Activated CD4-positive, alpha-beta memory T cell treated with anti-CD3 and anti-CD28 coated beads for 36 hours (primary cell): Measurements from ENCODE around the gene PANK2. TPM values are rescaled to one million over a fixed set of nuclear protein-coding genes. Genes with fewer than 3 reads are reported as not detected.
"Not testable (repeated sequence)": the region's sequence is repeated elsewhere in the genome, so short reads cannot be mapped to it uniquely, and the experiment has no call there.

Source experiments
- CTCF ChIA-PET: fragments of 350-600 bp; sonication (Branson Sonifier 250); formaldehyde crosslinking; loops from one replicate; lab custom pipeline; 2021; ENCODE audit warnings: antibody characterized with exemption, inconsistent platforms; lab: Charles Lee
- POLR2A ChIA-PET: fragments of 350-600 bp; sonication (Branson Sonifier 250); formaldehyde crosslinking; loops from one replicate; lab custom pipeline; 2021; ENCODE audit warnings: antibody characterized with exemption; lab: Charles Lee
- DNase-seq: peaks from one replicate; pipeline ENCODE4 v3.0.0-alpha.2; 2020
- H3K27ac Mint-ChIP-seq: one replicate; pipeline ENCODE4 v1.8.0; 2021; ENCODE audit warnings: mixed read lengths
- H3K27me3 Mint-ChIP-seq: one replicate; pipeline ENCODE4 v1.8.0; 2021; ENCODE audit warnings: mixed read lengths
- H3K36me3 Mint-ChIP-seq: one replicate; pipeline ENCODE4 v1.8.0; 2021; ENCODE audit warnings: mixed read lengths
- H3K4me1 Mint-ChIP-seq: one replicate; pipeline ENCODE4 v1.8.0; 2021; ENCODE audit warnings: low read depth, mixed read lengths
- H3K4me3 Mint-ChIP-seq: one replicate; pipeline ENCODE4 v1.8.0; 2021; ENCODE audit warnings: mild to moderate bottlenecking, mixed read lengths
- H3K9me3 Mint-ChIP-seq: one replicate; pipeline ENCODE4 v1.8.0; 2021; ENCODE audit warnings: mixed read lengths
- intact Hi-C: fragments of 100-400 bp; cut with micrococcal nuclease; formaldehyde crosslinking; loops from one replicate; pipeline ENCODE4 v1.15.1; 2023
- total RNA-seq, 2 experiments: library from RNA; stranded (reverse); gene quantifications; one replicate each; pipeline ENCODE4 v1.2.3, GENCODE V29; 2021

The PANK2 gene
- total RNA-seq, 2 experiments from 2014 or later, result 49.3 to 52.5 TPM

- peak overlapping the region; percentile 97 for H3K27ac Mint-ChIP-seq
- ChIA-PET CTCF (interaction anchor here (1.1 to 2.7 kb wide), 3 partner anchors 35 to 195 kb away, joined by 3 to 10 read pairs (median 4); no protein-coding TSS in a partner anchor), POLR2A (interaction anchor here (0.7 to 1.2 kb wide), 3 partner anchors 11 to 103 kb away, joined by 3 read pairs; partner anchors contain the start of gene CENPB)
- DNase-seq, result no peak
- intact Hi-C loops, result loop anchor here (1.0 kb wide), 1 partner anchor 10 kb away; no protein-coding TSS in a partner anchor
- peak overlapping the region; percentile 92 for H3K4me3 Mint-ChIP-seq
- H3K36me3 Mint-ChIP-seq, result peaks cover 42% of the 10 kb centered on the region
- no peaks in the 10 kb centered on the region for H3K27me3 Mint-ChIP-seq
- peaks cover 47% of the 10 kb centered on the region for H3K4me1 Mint-ChIP-seq
- H3K9me3 Mint-ChIP-seq, result no peaks in the 10 kb centered on the region
These were observed 1.2 kb downstream of the PANK2 start for GRCh38 chr20:3890398-3890751.

GRCh38 chr20:3890999-3891929 is 2.1 kb downstream of the PANK2 start:
- no peaks in the 10 kb centered on the region for H3K27me3 Mint-ChIP-seq
- peak overlapping the region; percentile 97 for H3K27ac Mint-ChIP-seq
- peaks cover 49% of the 10 kb centered on the region for H3K4me1 Mint-ChIP-seq
- H3K9me3 Mint-ChIP-seq, result no peaks in the 10 kb centered on the region
- intact Hi-C loops, result loop anchor here (1.0 kb wide), 1 partner anchor 9 kb away; no protein-coding TSS in a partner anchor
- ChIA-PET CTCF (interaction anchor here (1.1 to 2.7 kb wide), 4 partner anchors 10 to 194 kb away, joined by 3 to 10 read pairs (median 6); no protein-coding TSS in a partner anchor), POLR2A (interaction anchor here (1.2 kb wide), 1 partner anchor 10 kb away, joined by 3 read pairs; no protein-coding TSS in a partner anchor)
- no peak for DNase-seq
- H3K36me3 Mint-ChIP-seq, result peaks cover 46% of the 10 kb centered on the region
- H3K4me3 Mint-ChIP-seq, result peak overlapping the region; percentile 92

DNA sequence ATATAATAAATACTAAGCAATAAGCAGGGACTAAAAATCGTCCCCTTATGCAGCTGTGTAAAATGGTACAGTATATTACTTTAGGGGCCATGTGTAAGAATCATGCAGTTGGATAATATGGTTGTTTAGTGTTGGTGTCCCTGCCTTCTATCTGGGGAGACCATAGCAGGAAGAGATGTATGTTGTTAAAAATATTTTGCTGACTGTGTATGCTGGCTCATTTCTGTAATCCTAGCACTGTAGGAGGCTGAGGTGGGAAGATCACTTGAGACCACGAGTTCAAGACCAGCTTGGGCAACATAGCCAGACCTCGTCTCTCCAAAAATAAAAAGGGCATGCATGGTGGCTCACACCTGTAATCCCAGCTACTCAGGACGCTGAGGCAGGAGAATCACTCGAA is 5.6 kb downstream of the PANK2 start:
- POLR2A ChIA-PET, result interaction anchor here (0.6 kb wide), 1 partner anchor 12 kb away, joined by 3 read pairs; no protein-coding TSS in a partner anchor
- CTCF ChIA-PET, result interaction anchor here (1.0 to 1.1 kb wide), 3 partner anchors 40 to 190 kb away, joined by 3 read pairs; partner anchors contain the start of gene AP5S1
- intact Hi-C loops, result no loop called here
- Mint-ChIP-seq H3K4me3 (peak overlapping the region; percentile 9), H3K36me3 (peaks cover 43% of the 10 kb centered on the region), H3K27me3 (no peaks in the 10 kb centered on the region), H3K9me3 (no peaks in the 10 kb centered on the region), H3K4me1 (peaks cover 70% of the 10 kb centered on the region), H3K27ac (peak overlapping the region; percentile 49)
- peak; percentile 9 for DNase-seq

DNA sequence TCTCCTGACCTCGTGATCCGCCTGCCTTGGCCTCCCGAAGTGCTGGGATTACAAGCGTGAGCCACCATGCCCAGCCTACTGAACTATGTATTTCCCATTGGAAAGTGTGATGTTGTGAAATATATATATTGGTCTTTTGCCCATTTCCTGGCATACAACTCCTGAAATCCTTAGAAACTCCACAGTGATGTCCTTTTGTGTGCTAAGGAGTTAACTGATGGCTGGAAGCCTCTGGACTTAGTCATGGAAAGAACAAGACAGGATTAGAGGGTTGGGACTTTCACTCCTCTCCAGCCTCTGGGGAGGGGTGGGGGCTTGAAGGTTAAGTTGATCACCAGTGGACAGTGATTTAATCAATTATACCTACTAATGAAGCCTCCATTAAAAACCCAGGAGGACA is 7.1 kb downstream of the PANK2 start:
- intact Hi-C loops, result no loop called here
- Mint-ChIP-seq H3K36me3 (peaks cover 30% of the 10 kb centered on the region), H3K9me3 (no peaks in the 10 kb centered on the region), H3K4me3 (no peak overlapping the region), H3K4me1 (peaks cover 76% of the 10 kb centered on the region), H3K27ac (no peak overlapping the region), H3K27me3 (no peaks in the 10 kb centered on the region)
- ChIA-PET CTCF (no interaction called here), POLR2A (no interaction called here)
- DNase-seq, result no peak

DNA sequence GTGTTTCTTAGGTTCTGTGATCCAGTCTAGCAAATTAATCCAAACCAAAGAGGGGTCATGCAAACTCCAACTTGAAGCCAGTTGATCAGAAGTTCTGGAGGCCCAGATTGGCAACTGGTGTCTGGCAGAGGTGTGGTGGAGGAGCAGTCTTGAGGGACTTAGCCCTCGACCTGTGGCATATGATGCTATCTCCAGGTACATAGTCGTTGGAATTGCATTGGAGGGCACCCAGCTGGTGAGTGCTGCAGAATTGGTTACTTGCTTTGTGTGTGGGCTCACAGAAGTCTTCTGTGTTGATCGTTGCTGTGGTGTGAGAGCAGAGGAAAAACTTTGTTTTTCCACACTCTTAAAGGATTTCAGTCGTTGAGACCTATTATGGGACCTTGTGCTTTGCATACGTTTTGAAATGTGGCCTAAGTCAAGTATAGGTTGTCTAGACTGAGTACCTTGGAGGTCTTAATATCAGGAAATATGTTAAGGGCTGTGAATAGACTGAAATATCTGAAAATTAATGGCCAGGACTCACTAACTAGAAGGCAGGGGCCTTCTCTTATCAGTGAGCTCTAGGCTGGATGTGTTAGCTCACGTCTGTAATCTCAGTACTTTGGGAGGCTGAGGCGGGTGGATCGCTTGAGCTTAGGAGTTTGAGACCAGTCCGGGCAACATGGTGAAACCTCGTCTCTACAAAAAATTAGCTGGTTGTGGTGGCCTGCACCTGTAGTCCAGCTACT is 7.8 kb downstream of the PANK2 start:
- H3K4me3 Mint-ChIP-seq, result no peak overlapping the region
- intact Hi-C loops, result no loop called here
- peak overlapping the region; percentile 50 for H3K27ac Mint-ChIP-seq
- ChIA-PET CTCF (interaction anchor here (0.6 to 1.0 kb wide), 2 partner anchors 10 to 175 kb away, joined by 4 to 8 read pairs; no protein-coding TSS in a partner anchor), POLR2A (no interaction called here)
- H3K9me3 Mint-ChIP-seq, result no peaks in the 10 kb centered on the region
- peaks cover 23% of the 10 kb centered on the region for H3K36me3 Mint-ChIP-seq
- DNase-seq, result peak; percentile 10
- H3K27me3 Mint-ChIP-seq, result no peaks in the 10 kb centered on the region
- H3K4me1 Mint-ChIP-seq, result peaks cover 76% of the 10 kb centered on the region

DNA sequence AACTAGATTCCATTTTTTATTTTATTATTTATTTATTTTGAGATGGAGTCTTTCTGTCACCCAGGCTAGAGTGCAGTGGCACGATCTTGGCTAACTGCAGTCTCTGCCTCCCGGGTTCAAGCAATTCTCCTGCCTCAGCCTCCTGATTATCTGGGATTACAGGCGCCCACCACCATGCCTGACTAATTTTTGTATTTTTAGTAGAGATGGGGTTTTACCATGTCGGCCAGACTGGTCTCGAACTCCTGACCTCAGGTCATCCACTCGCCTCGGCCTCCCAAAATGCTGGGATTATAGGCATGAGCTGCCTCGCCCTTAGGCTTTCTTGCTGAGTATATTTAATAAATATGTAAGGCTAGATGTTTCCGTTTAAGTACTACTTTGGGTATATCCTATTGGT is 9.0 kb downstream of the PANK2 start:
- intact Hi-C loops, H3K27ac Mint-ChIP-seq, H3K4me3 Mint-ChIP-seq, H3K27me3 Mint-ChIP-seq, H3K9me3 Mint-ChIP-seq: not testable (repeated sequence)
- ChIA-PET CTCF (interaction anchor here (0.7 to 1.0 kb wide), 2 partner anchors 10 to 194 kb away, joined by 4 read pairs; no protein-coding TSS in a partner anchor), POLR2A (interaction anchor here (0.6 kb wide), 1 partner anchor 316 kb away, joined by 4 read pairs; no protein-coding TSS in a partner anchor)
- peaks cover 16% of the 10 kb centered on the region for H3K36me3 Mint-ChIP-seq
- peaks cover 73% of the 10 kb centered on the region for H3K4me1 Mint-ChIP-seq
- DNase-seq, result peak; percentile 6

GRCh38 chr20:3898639-3899038 is 9.5 kb downstream of the PANK2 start:
- Mint-ChIP-seq H3K9me3 (no peaks in the 10 kb centered on the region), H3K4me1 (peaks cover 69% of the 10 kb centered on the region), H3K27me3 (no peaks in the 10 kb centered on the region), H3K4me3 (no peak overlapping the region), H3K27ac (no peak overlapping the region), H3K36me3 (peaks cover 12% of the 10 kb centered on the region)
- DNase-seq, result no peak
- ChIA-PET POLR2A (interaction anchor here (0.6 kb wide), 1 partner anchor 315 kb away, joined by 4 read pairs; no protein-coding TSS in a partner anchor), CTCF (interaction anchor here (0.7 to 1.0 kb wide), 2 partner anchors 11 to 194 kb away, joined by 4 read pairs; no protein-coding TSS in a partner anchor)
- intact Hi-C loops, result no loop called here

GRCh38 chr20:3900187-3900604 is 11.0 kb downstream of the PANK2 start:
- intact Hi-C loops, result loop anchor here (1.0 kb wide), 1 partner anchor 10 kb away; no protein-coding TSS in a partner anchor
- peaks cover 77% of the 10 kb centered on the region for H3K4me1 Mint-ChIP-seq
- DNase-seq, result peak; percentile 14
- CTCF ChIA-PET, result interaction anchor here (1.1 kb wide), 1 partner anchor 45 kb away, joined by 3 read pairs; no protein-coding TSS in a partner anchor
- POLR2A ChIA-PET, result no interaction called here
- H3K4me3 Mint-ChIP-seq, result no peak overlapping the region
- no peaks in the 10 kb centered on the region for H3K27me3 Mint-ChIP-seq
- H3K36me3 Mint-ChIP-seq, result peaks cover 12% of the 10 kb centered on the region
- peak overlapping the region; percentile 68 for H3K27ac Mint-ChIP-seq
- no peaks in the 10 kb centered on the region for H3K9me3 Mint-ChIP-seq

DNA sequence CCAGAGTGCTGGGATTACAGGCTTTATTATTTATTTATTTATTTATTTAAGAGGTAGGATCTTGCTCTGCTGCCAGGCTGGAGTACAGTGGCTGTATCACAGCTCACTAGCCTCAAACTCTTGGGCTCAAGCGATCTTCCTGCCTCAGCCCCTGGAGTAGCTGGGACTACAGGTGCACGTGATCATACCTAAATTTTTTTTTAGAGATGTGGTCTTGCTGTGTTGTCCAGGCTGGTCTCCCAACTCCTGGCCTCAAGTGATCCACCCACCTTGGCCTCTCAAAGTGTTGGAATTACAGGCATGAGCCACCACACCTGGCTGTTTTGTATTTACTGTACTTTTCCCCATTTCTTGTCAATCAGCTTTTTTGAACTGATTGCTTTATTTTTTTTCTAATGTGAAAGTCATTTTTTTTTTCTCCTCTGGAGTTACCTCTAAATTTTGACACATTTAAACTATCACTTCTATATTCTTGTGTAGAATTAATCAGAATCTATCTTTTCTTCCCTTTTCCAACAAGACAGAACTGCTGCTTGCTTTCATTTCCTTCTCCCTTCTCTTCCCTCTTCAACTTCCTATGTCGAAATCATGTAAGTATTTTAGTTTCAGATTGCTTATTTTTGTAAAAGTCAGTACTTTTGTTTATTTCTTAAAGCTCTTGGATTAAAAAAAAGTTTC is 12.0 kb downstream of the PANK2 start:
- no peaks in the 10 kb centered on the region for H3K9me3 Mint-ChIP-seq
- CTCF ChIA-PET, result interaction anchor here (1.8 kb wide), 1 partner anchor 10 kb away, joined by 5 read pairs; no protein-coding TSS in a partner anchor
- peaks cover 76% of the 10 kb centered on the region for H3K4me1 Mint-ChIP-seq
- POLR2A ChIA-PET, result interaction anchor here (1.1 kb wide), 1 partner anchor 10 kb away, joined by 3 read pairs; no protein-coding TSS in a partner anchor
- peak overlapping the region; percentile 71 for H3K27ac Mint-ChIP-seq
- intact Hi-C loops, result no loop called here
- no peaks in the 10 kb centered on the region for H3K27me3 Mint-ChIP-seq
- H3K4me3 Mint-ChIP-seq, result no peak overlapping the region
- peaks cover 8% of the 10 kb centered on the region for H3K36me3 Mint-ChIP-seq
- DNase-seq, result peak; percentile 2

- H3K4me3 Mint-ChIP-seq, result no peak overlapping the region
- DNase-seq, result no peak
- H3K36me3 Mint-ChIP-seq, result peaks cover 8% of the 10 kb centered on the region
- H3K27ac Mint-ChIP-seq, result peak overlapping the region; percentile 71
- no peaks in the 10 kb centered on the region for H3K9me3 Mint-ChIP-seq
- intact Hi-C loops, result no loop called here
- ChIA-PET CTCF (interaction anchor here (0.6 to 1.8 kb wide), 2 partner anchors 10 to 154 kb away, joined by 4 to 5 read pairs; no protein-coding TSS in a partner anchor), POLR2A (interaction anchor here (1.1 kb wide), 1 partner anchor 11 kb away, joined by 3 read pairs; no protein-coding TSS in a partner anchor)
- H3K4me1 Mint-ChIP-seq, result peaks cover 74% of the 10 kb centered on the region
- no peaks in the 10 kb centered on the region for H3K27me3 Mint-ChIP-seq
These were observed 12.7 kb downstream of the PANK2 start for GRCh38 chr20:3901706-3902440.
